Measurements from ENCODE around the gene BCAP31.
"Not testable (repeated sequence)": the region's sequence is repeated elsewhere in the genome, so short reads cannot be mapped to it uniquely, and the experiment has no call there.

BCAP31 gene

DNA sequence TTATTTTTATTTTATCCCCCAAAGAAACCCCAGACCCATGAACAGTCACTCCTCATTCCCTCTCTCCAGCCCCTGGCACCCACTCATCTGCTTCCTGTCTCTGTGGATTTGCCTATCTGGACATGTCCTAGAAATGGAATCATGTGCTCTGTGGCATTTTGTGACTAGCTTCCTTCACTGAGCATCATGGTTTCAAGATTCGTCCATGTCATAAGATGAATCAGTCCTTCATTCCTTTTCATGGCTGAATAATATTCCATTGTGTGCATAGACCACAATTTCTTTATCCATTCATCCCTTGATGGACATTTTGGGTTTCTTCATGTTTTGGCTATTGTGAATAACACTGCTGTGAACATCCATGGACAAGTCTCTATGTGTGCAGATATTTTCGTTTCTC, 10.7 kb upstream of the BCAP31 start:
- DNase-seq (ENCODE audit: low read depth in 2 of 2), result no peak

DNA sequence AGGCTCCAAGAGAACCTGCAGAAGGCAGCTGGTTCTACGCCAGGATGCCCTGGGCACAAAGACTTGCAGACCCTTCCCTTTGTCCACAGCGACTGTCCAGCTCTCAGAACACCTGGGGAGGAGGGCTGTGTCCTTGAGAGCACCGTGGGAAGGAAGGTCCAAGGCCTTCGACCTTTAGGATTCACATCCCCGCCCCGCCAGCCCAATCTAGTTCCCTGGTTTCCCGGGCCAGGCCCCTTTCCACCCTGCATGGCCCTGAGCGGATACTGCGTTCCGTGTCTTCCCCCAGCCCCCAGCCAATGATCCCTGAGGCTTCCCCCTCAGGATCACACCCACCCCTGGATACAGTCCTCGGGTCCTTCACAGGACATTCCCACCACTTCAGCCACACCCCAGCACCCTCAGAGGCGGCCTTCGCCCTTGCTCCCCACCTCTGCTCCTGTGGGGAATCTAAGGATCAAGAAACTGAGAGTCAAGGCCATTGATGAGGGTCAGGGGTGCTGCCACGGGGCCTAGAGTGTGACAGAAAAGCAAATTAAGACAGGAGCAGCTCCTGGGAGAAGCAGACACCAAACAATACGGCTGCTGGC, 9.6 kb upstream of the BCAP31 start:
- DNase-seq (ENCODE audit: low read depth in 2 of 2), result no peak

DNA sequence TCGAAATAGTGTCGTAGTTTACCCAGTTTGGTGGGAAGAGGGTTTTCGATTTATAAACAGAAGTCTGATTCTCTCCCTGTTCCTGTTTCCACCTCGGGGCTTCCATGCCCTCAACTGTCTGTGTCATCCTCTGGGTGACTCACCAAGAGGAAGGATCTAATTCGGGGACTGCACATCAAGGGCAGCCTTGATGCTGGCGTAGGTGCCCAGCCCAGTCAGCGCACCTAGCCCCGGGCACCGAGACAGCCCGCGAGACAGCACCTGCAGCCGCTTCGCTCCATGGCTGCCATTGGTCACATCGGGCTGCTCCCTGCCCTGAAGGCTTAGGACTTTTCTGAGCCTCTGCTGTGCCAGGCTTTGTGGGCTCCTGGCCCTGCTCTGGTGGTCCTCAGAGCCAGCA, 8.2 kb upstream of the BCAP31 start:
- DNase-seq (ENCODE audit: low read depth in 2 of 2), result no peak

DNA sequence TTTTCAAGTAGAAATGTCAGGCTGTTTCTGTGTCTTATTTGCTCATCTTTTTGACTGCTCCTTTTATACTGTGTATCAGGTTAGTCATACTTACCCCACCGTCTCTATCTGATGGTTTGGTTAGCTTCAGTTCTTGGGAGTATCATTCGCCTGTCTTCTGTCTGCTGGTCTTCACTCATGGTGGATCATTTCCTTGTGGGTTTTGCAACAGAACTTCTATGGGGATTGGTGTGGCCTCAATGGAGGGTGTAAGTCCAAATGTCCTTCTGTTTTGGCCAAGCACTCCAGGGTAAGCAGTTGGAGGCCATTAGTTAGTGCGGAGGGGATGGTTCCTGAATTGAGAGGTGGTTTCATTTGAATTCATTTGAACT, 7.6 kb upstream of the BCAP31 start:
- DNase-seq (ENCODE audit: low read depth in 2 of 2), result no peak

DNA sequence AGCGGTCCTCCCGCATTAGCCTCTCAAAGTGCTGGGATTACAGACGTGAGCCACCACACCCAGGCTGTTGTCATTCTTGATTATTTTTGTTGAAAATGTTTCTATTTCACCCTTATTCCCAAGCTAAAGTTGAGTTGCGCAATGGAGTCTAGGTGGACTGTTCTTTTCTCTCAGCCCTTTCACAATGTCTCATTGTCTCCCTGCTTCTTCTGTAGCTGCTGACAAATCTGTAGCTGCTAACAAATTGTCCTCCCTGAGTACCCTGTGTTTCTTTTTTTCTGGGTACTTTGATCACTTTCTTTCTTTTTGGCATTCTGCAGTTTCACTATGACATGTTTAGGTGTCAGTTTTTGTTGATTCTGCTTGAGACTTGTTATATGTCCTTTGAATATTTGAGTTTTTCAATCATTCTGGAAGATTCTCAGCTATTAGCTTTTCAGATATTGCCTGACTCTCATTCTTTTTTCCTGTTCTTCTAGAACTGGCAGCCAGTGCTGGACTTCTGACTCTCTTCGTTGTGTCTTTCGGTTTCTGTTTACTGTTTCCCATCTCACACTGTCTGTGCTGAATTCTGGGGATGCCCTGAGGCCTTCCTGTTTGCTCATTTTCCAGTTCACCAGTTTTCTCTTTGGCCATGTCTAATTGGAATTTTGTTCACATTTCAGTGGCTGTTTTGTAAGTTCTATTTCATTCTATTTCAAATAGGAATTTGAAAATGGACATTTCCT, 7.1 kb upstream of the BCAP31 start:
- no peak for DNase-seq (ENCODE audit: low read depth in 2 of 2)

DNA sequence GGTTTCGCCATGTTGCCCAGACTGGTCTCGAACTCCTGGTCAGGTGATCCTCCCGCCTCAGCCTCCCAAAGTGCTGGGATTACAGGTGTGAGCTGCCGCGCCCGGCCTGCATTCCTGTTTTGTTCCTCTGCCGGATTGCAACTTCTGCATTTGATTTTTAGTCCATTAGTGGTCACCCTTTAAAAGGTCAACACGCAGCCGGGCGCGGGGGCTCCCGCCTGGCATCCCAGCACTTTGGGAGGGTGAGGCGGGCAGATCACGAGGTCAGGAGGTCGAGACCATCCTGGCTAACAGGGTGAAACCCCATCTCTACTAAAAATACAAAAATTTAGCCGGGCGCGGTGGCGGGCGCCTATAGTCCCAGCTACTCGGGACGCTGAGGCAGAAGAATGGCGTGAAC, 5.9 kb upstream of the BCAP31 start:
- not testable (repeated sequence) for DNase-seq (ENCODE audit: low read depth in 2 of 2)

DNA sequence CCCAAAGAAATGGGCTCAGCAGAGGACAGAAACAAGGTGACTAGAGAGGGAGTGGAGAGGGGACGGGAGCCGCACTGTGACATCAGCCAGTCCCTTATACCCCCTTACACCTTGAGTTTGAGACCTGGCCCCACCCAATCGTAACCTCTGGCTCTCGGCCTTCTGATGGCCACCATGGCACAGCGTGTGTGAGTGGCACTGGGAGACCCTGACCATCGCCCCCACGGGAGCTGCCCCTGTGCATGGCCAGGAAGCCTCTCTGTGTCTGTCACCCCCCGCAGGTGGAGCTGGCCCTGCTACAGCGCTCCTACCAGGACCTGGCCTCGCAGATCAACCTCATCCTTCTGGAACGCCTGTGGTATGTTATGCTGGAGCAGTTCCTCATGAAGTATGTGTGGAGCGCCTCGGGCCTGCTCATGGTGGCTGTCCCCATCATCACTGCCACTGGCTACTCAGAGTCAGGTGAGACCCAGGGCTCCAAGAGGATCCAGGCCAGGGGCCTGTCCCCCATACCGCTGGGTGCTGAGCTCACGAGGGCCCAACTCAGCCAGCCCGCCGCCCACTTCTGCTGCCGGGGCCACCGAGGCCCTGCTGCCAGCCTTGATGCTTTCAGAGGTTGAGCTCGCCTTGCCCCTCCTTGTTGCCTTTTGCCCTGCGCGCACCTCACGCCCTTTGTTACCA, 4.9 kb upstream of the BCAP31 start:
- DNase-seq (ENCODE audit: low read depth in 2 of 2), result no peak

DNA sequence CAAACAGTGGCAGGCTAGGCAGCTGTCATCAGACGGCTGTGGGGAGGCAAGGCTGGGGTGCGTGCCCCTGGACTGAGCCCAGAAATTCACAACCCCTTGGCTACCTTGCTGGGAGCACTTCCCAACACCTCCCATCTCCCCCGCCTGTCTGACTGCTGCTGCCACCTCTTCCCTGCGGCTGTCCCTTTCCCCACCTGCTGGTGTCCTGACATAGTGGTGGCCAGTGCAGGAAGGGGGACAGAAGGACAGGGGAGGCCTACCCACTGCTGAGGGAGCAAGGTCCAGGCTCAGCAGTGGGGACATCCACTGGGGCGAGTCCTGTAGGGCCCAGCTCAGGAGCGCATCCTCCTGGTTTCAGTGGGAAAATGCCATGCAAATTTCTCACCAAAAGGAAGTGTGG, 3.9 kb upstream of the BCAP31 start:
- DNase-seq (ENCODE audit: low read depth in 2 of 2), result no peak

DNA sequence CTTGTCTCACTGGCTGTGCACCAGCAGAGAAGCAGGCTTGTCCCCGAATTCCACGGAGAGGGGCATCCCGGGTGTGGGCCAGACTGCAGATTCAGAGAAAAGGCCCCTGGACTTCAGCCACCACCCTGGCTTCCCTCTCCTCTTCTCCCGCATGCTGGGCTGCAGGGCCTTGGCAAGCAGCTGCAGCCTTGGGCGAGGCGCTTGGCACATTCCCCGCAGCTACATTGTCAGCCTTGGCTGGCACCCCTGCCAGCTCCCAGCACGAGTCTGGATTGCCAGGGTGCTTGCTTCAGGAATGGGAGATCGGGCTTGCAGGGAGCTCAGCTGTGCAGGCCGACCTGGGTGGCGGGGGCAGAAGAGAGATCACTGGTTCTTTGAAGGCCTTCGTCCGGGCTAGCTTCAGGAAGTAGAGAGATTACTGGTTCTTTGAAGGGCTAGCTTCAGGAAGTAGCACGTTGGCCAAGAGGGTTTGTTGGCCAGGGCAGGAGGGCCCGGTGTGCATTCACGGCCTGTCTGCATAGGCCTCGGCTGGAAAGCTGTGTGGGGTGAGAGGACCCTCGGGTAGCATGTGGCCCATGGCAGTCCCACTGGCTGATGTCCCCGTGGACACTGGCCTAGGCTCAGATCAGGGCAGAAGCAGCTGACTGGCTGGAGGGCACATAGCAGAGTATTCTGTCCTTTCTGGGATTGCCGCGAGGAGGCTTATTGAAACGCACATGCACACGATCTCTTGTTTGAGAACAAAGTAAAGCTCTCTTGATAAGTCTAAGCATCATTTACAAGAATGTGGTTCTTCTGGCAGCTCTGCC, 3.1 kb upstream of the BCAP31 start:
- no peak for DNase-seq (ENCODE audit: low read depth in 2 of 2)

DNA sequence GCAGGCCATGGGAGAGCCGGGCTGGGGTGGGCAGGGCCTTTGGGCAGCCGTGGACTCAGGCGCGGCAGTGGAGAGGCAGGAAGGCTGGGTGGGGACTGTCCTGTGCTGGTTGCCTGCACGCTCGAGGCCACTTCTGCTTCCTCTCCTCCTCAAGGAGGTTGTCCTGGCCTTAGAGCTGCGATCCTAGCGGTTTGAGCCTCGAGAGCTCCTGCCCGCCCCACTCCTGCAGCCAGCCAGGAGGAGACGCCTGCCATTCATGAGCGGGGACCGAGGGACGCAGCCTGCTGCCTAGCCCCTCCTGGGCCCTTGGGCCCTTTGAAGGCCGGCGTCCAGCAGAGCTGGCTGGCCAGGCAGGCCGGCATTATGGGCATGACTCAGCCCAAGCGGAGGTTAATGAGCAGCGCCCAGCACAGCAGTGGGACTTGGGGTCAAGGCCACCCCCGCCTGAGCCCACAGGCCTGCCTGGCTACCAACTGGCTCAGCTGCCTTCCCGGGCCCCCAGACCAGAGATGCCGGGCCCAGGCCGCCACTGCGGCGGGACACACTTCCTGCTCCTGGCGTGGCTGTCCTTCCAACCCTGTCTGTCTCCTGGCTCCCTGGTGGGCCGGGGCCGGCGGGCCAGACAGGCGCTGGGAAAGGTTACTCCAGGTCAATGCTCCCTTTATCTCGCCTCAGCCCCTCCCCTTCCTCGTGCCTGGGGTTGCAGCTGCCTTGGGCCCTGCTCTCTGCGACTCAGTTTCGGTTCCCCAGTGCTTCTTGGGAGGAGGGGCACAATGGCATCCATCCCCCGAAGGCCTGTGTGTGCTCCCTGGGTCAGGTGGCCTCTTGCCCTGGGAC, 2.3 kb upstream of the BCAP31 start:
- DNase-seq (ENCODE audit: low read depth in 2 of 2), result no peak

DNA sequence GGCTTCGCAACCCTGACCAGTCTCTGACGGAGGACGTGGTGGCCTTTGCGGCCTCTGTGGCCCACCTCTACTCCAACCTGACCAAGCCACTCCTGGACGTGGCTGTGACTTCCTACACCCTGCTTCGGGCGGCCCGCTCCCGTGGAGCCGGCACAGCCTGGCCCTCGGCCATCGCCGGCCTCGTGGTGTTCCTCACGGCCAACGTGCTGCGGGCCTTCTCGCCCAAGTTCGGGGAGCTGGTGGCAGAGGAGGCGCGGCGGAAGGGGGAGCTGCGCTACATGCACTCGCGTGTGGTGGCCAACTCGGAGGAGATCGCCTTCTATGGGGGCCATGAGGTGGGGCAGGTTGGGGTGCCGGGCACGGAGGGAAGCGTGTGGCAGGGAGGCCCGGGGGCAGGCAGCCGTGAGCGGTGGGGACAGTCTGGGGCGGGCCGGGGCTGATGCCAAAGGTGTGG, 1.7 kb upstream of the BCAP31 start:
- DNase-seq (ENCODE audit: low read depth in 2 of 2), result no peak

DNA sequence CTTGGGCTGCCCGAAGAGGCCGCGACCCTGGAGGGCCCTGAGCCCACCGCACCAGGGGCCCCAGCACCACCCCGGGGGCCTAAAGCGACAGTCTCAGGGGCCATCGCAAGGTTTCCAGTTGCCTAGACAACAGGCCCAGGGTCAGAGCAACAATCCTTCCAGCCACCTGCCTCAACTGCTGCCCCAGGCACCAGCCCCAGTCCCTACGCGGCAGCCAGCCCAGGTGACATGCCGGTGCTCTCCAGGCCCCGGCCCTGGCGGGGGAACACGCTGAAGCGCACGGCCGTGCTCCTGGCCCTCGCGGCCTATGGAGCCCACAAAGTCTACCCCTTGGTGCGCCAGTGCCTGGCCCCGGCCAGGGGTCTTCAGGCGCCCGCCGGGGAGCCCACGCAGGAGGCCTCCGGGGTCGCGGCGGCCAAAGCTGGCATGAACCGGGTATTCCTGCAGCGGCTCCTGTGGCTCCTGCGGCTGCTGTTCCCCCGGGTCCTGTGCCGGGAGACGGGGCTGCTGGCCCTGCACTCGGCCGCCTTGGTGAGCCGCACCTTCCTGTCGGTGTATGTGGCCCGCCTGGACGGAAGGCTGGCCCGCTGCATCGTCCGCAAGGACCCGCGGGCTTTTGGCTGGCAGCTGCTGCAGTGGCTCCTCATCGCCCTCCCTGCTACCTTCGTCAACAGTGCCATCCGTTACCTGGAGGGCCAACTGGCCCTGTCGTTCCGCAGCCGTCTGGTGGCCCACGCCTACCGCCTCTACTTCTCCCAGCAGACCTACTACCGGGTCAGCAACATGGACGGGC, 1.0 kb upstream of the BCAP31 start:
- no peak for DNase-seq (ENCODE audit: low read depth in 2 of 2)

DNA sequence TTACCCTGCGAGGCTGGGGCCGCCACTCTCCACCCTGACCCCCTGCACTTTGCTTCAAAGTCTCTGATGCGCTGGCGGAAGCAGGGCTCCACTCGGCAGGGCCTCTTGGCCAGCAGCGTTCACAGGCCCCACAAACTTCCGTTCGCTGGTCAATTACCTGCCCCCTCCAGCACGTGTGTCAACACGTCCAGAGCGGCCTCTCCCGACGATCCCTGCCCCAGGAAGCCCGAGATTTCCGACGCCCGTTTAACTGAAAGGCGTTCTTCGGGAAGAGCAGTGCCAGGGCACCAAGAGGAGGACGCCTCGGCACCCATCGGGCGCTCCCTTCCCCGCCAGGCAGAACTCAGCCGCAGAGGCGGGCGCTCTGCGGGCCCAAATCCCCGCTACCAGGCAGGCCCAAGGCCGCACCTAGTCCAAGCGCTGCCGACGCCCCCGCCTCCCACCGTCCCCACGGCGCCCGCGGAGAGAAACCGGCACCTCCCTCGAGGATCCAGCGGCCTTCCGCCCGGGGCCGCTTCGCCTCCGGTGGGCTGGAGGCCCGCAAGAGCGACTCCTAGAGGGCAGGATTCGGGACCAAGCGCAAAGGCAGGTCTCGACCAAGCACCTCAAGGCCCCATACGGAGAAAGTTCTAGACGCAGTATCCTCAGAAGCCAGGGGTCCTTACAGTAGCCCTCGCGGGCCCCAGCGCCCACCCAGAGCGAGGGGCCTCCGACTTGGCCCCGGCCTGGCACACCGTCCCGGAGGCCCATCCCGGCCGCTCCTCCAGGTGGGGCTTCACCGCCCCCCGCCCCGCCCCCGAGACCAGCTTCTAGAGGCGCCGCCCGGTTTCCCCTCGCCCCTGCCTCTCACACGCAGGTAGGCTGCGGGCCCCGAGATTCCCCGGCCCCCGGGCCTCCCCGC, 586 bp downstream of the BCAP31 start:
- DNase-seq (ENCODE audit: low read depth in 2 of 2), result peak in 1 of 2 donors; percentile 37

DNA sequence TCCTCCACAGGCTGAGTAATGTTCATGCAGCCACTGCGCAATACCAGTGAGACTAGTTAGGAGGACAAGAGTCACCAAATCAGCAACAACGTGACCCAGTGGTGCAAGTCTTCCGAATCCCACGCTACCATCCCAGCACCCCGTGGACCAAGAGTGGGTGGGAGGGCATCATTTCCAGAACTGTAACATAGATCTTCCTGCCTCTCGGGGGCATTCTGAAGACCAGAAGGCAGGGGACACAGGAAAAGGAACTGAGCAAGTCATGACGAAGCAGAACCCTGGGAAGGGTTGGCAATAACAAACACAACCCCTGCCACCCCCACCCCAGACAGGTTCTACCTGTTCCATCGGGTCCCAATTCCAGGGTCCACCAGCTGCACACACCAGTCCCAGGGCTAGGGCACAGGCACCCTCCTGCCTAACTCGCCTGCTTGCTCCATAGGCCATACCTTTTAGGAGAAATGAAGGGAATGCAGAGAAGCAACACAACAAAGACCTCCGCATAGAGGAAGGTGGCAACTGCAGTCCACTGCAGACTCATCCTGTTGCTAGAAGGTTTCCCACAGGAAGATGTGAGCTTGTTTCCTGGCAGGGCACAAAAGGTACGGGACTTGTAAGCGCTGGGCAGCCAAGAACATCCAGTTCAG, 1.4 kb downstream of the BCAP31 start:
- DNase-seq (ENCODE audit: low read depth in 2 of 2), result no peak

DNA sequence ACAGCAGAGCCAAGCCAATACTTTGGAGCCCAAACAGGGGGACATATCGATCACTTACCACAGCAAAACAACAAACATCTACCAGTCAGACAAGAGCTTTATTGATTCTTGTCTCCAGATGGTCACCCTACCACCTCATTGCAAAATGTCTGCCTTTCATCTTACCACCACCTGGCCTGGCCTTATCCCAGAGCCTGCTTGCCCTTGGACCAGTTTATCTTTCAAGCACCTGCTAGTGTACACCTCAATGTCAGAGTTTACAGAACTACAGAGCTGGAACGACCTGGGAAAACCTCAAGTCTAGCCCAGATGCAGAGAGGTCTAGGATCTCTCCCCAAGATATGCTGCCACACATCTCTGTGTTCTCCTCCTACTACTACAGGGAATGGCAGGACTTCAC, 4.5 kb downstream of the BCAP31 start:
- no peak for DNase-seq (ENCODE audit: low read depth in 2 of 2)

DNA sequence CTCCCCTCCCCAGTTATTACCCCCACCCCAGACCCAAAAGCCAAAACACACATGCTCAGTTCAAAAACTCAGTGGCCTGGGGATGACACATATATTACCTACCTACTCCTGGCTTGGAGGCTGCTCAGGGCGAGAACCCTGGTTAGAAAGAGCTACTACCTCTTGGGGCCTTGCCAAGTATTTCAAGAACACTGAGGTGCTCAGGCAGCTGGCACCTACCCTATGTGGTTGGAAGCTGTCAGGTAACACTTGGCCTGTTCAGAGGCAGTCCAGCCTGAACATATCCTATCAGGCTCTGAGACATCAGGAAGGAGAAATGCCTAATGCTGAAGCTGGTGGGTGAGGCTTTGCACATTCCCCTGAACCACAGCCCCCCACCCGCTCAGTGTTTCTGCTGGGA, 4.9 kb downstream of the BCAP31 start:
- no peak for DNase-seq (ENCODE audit: low read depth in 2 of 2)

DNA sequence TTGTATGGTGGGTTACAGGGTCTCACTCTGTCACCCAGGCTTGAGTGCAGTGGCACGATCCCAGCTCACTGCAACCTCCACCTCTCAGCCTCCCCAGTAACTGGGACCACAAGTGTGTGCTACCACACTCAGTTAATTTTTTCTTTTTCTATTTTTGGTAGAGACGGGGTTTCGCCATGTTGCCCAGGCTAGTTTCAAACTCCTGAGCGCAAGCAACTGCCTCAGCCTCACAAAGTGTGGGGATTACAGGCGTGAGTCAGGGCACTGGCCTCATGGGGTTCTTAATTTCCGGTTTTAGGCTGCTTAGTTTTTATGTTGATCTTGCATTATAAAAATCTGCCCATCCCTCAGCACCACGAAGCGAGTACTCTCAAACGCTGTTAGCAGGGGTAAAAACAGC, 6.7 kb downstream of the BCAP31 start:
- no peak for DNase-seq (ENCODE audit: low read depth in 2 of 2)

DNA sequence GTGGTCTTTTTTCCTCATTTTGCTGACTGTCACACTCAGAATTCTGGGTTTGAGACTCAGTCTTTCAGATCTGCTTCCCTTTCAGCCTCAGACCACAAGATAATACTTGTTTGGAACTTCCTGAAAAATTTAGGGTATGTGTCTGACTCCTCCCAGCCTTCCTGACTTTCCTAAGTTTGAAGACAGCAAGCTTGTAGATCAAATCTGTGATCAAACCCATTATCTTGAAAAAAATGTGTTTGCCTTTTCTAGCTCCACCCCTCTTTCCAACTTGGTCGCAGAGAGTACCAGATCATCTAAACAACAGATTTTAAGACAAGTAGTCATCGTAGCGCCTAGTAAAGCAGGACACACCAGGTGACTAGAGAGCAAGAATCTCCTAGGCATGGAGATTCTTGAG, 9.9 kb downstream of the BCAP31 start:
- DNase-seq (ENCODE audit: low read depth in 2 of 2), result no peak

Data from activated CD4-positive, alpha-beta T cell treated with anti-CD3 and anti-CD28 coated beads for 24 hours (primary cell).